Testis (tissue), 2 donors: Measurements from ENCODE around the gene HOXD11.

Experiments used
- POLR2A ChIP-seq: fragments of 450-650 bp; IDR thresholded peaks from one replicate; pipeline ENCODE4 v1.6.1; 2017; ENCODE audit warnings: antibody characterized with exemption, mild to moderate bottlenecking, moderate library complexity
- TF ChIP-seq, protein P1 (sequence below), 3 experiments: fragments of 450-650 bp in 2 of 3; fragments of 200-600 bp in 1 of 3; sonication (generic) in 1 of 3; IDR thresholded peaks; one replicate each; pipeline ENCODE4 v1.5.1; 2016 to 2019; ENCODE audit warnings: antibody characterized with exemption in 3 of 3, mild to moderate bottlenecking in 2 of 3, moderate library complexity in 1 of 3

DNA sequence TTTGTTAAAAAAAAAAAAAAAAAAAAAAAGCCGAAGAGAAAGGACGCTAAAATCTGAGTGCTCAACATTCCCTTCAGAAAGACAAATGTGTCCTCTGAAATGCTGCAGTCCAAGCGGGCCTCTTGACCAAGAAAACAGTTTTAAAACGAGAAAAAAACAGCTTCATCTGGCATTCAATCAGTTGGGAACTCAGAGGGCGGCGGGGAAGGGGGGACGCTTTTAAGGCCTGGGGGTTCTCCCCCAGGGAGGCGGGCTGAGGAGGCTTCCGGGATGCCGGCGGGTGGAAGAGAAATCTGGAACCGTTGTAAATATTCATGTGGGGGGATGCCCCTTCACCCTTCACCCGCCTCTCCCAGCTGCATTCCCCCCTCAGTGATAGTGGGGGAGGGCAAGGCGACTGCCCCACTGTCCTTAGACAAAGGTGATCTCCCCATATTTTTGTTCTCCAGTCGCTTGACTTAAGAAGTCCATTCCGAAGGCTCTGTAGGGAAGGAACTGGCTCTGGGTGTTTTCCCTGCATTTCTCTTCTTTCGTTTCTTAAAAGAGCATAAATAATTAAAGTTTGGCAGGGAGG, 3.3 kb upstream of the HOXD11 start:
- TF ChIP-seq, protein P1, sequence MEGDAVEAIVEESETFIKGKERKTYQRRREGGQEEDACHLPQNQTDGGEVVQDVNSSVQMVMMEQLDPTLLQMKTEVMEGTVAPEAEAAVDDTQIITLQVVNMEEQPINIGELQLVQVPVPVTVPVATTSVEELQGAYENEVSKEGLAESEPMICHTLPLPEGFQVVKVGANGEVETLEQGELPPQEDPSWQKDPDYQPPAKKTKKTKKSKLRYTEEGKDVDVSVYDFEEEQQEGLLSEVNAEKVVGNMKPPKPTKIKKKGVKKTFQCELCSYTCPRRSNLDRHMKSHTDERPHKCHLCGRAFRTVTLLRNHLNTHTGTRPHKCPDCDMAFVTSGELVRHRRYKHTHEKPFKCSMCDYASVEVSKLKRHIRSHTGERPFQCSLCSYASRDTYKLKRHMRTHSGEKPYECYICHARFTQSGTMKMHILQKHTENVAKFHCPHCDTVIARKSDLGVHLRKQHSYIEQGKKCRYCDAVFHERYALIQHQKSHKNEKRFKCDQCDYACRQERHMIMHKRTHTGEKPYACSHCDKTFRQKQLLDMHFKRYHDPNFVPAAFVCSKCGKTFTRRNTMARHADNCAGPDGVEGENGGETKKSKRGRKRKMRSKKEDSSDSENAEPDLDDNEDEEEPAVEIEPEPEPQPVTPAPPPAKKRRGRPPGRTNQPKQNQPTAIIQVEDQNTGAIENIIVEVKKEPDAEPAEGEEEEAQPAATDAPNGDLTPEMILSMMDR (IDR thresholded peaks at IDR 0.05), result no peak
- no peak for TF ChIP-seq POLR2A
